Measurements from ENCODE around the gene FAM47E. TPM values are rescaled to one million over a fixed set of nuclear protein-coding genes. Genes with fewer than 3 reads are reported as not detected.

The FAM47E gene
- total and polyA plus RNA-seq, 9 of the 15 experiments (the other 6 are each of a cell fraction or from before 2014, with no cell fraction given), result 3.7 to 15.6 (median 6.4) TPM

GRCh38 chr4:76211769-76212708, 39.5 kb upstream of the FAM47E start:
- H3K36me3 ChIP-seq (ENCODE audit: control insufficient read depth, insufficient read depth, low read length), result no peaks in the 10 kb centered on the region
- no peak overlapping the region for H3K4me3 ChIP-seq
- intact Hi-C loops (cut with micrococcal nuclease) (no loop called here), in situ Hi-C loops (cut with MboI) (no loop called here)
- ATAC-seq, result no peak
- H3K4me2 ChIP-seq (ENCODE audit: insufficient read depth, low read length), result peak overlapping the region; percentile 96; the same call in 1 of the 2 replicates
- peaks cover 21% of the 10 kb centered on the region for H3K79me2 ChIP-seq (ENCODE audit: control insufficient read depth, insufficient read depth, low read length)
- WGBS (ENCODE audit: insufficient coverage, low coverage, missing lambda C conversion rate), result 48% methylated on average over 6 of the region's 6 CpGs
- no peaks in the 10 kb centered on the region for H3K27me3 ChIP-seq (ENCODE audit: control insufficient read depth in 2 of 2, insufficient read depth in 2 of 2, low read length in 2 of 2)
- no peak for FAIRE-seq
- H3K4me1 ChIP-seq (replicated peaks in 1 of 2; ENCODE audit: control insufficient read depth in 2 of 2, insufficient read depth in 2 of 2, low read length in 2 of 2), result peaks cover 15 to 30% of the 10 kb centered on the region in 2 experiments
- no peak for DNase-seq (ENCODE audit: extremely low read depth in 1 of 4, low spot score in 3 of 4)
- no TSS peak for BruUV-seq (replicated peaks)
- POLR2A ChIA-PET, result interaction anchor here (1.5 kb wide), 1 partner anchor 12 kb away, joined by 4 read pairs; no protein-coding TSS in a partner anchor
- no peak overlapping the region; a peak in 1 of 4 replicates for H3K9ac ChIP-seq (ENCODE audit: insufficient read depth in 1 of 2, low read depth in 2 of 2, low read length in 2 of 2)
- no peak for TF ChIP-seq ZEB2 (IDR thresholded peaks at IDR 0.05)
- TF ChIP-seq MIER1 (IDR thresholded peaks at IDR 0.05; ENCODE audit: low read depth), result 0 out of 2 replicates have a peak, but pooled peaks have one; percentile 56
- no peak overlapping the region for H3K27ac ChIP-seq (ENCODE audit: extremely low read depth, low read depth, low read length)
- H3K9me3 ChIP-seq (replicated peaks; ENCODE audit: control insufficient read depth, insufficient read depth, low read depth, low read length), result no peaks in the 10 kb centered on the region
- CTCF ChIA-PET (ENCODE audit: low intra/inter-chr PET ratio), result no interaction called here
- H2AFZ ChIP-seq (ENCODE audit: low read depth, low read length), result no peak overlapping the region
- H4K20me1 ChIP-seq (replicated peaks; ENCODE audit: control insufficient read depth, insufficient read depth, low read length), result no peaks in the 10 kb centered on the region
- no peaks in the 10 kb centered on the region for H3K9me1 ChIP-seq (ENCODE audit: control insufficient read depth, insufficient read depth, low read length)

- Histone ChIP-seq H3K9ac (ENCODE audit: insufficient read depth in 1 of 2, low read depth in 2 of 2, low read length in 2 of 2) (peak overlapping the region; percentile 72 to 95), H3K9me3 (replicated peaks; ENCODE audit: control insufficient read depth, insufficient read depth, low read depth, low read length) (no peaks in the 10 kb centered on the region), H3K9me1 (ENCODE audit: control insufficient read depth, insufficient read depth, low read length) (no peaks in the 10 kb centered on the region), H3K4me1 (replicated peaks in 1 of 2; ENCODE audit: control insufficient read depth in 2 of 2, insufficient read depth in 2 of 2, low read length in 2 of 2) (peaks cover 15 to 30% of the 10 kb centered on the region in 2 experiments), H3K27ac (ENCODE audit: extremely low read depth, low read depth, low read length) (peak overlapping the region; percentile 76; the same call in 2 of the 3 replicates), H3K79me2 (ENCODE audit: control insufficient read depth, insufficient read depth, low read length) (peaks cover 18% of the 10 kb centered on the region), H3K4me3 (peak overlapping the region; percentile 63), H2AFZ (ENCODE audit: low read depth, low read length) (peak overlapping the region; percentile 94), H4K20me1 (replicated peaks; ENCODE audit: control insufficient read depth, insufficient read depth, low read length) (no peaks in the 10 kb centered on the region), H3K27me3 (ENCODE audit: control insufficient read depth in 2 of 2, insufficient read depth in 2 of 2, low read length in 2 of 2) (no peaks in the 10 kb centered on the region), H3K36me3 (ENCODE audit: control insufficient read depth, insufficient read depth, low read length) (no peaks in the 10 kb centered on the region), H3K4me2 (ENCODE audit: insufficient read depth, low read length) (peak overlapping the region; percentile 96)
- BruUV-seq (replicated peaks), result TSS peak; percentile 45
- CTCF ChIA-PET (ENCODE audit: low intra/inter-chr PET ratio), result no interaction called here
- FAIRE-seq (peak; percentile 67), ATAC-seq (no peak), DNase-seq (ENCODE audit: extremely low read depth in 1 of 4, low spot score in 3 of 4) (no peak)
- intact Hi-C loops (cut with micrococcal nuclease), result no loop called here
- WGBS (ENCODE audit: insufficient coverage, low coverage, missing lambda C conversion rate), result 32% methylated on average over 14 of the region's 14 CpGs
- TF ChIP-seq ZNF740 (CRISPR knock-in tag; IDR thresholded peaks at IDR 0.05) (0 out of 2 replicates have a peak, but pooled peaks have one; percentile 37), ZNF740 (tag; IDR thresholded peaks at IDR 0.05) (no peak), RB1 (IDR thresholded peaks at IDR 0.05; ENCODE audit: low read depth) (no peak)
- POLR2A ChIA-PET, result interaction anchor here (0.6 to 1.5 kb wide), 5 partner anchors 13 to 93 kb away, joined by 3 to 6 read pairs (median 3); no protein-coding TSS in a partner anchor
- in situ Hi-C loops (cut with MboI), result no loop called here
These were observed 38.6 kb upstream of the FAM47E start for GRCh38 chr4:76212851-76213414.
